HEK293 (cell line): ENCODE measurements around the gene PLA2G4B.
A peak's percentile ranks its signal among the peaks of the same experiment; 100 is the strongest.

Experiments
- CTCF ChIA-PET: fragments of 350-600 bp; formaldehyde crosslinking; extraction: SDS; loops from one replicate; lab custom pipeline; 2021; ENCODE audit warnings: antibody characterized with exemption; lab: Yijun Ruan, JAX
- POLR2A ChIA-PET: fragments of 300-600 bp; formaldehyde crosslinking; extraction: SDS; loops from one replicate; lab custom pipeline; 2020; ENCODE audit warnings: antibody characterized with exemption, inconsistent platforms; lab: Yijun Ruan, JAX
- H3K27ac ChIP-seq: fragments of 200-500 bp; sonication (Bioruptor generic); 2 replicates; pipeline ENCODE4 v1.5.1; 2014; ENCODE audit warnings: low read depth, low read length, control low read depth, inconsistent platforms; ENCODE audit errors: extremely low read depth
- H3K36me3 ChIP-seq, 2 experiments: fragments of 200-500 bp in 1 of 2; sonication (Bioruptor generic) in 1 of 2; 1 replicate in 1 of 2; 2 replicates in 1 of 2; pipeline ENCODE4 v1.5.1; 2014 to 2017; ENCODE audit warnings: inconsistent platforms in 2 of 2, low read length in 2 of 2; ENCODE audit not compliant: control insufficient read depth in 2 of 2, insufficient read depth in 1 of 2
- H3K4me1 ChIP-seq: fragments of 200-500 bp; sonication (Bioruptor generic); 2 replicates; pipeline ENCODE4 v1.5.1; 2014; ENCODE audit warnings: mild to moderate bottlenecking, low read length, inconsistent platforms; ENCODE audit not compliant: control insufficient read depth, insufficient read depth
- H3K4me3 ChIP-seq: 2 replicates; pipeline ENCODE4 v1.5.1; 2011; ENCODE audit warnings: low read depth, mild to moderate bottlenecking, control low read depth, low read length, moderate library complexity
- H3K9me3 ChIP-seq: fragments of 200-500 bp; sonication (Bioruptor generic); 2 replicates; pipeline ENCODE4 v1.5.1; 2014; ENCODE audit warnings: low read depth, low read length, inconsistent platforms; ENCODE audit not compliant: control insufficient read depth, insufficient read depth
- BCL11A ChIP-seq: fragments of 450-650 bp; formaldehyde crosslinking; IDR thresholded peaks from 2 replicates; pipeline ENCODE4 v1.5.1; 2016; ENCODE audit warnings: low read depth, missing biosample characterization, missing genetic modification characterization
- GLIS1 ChIP-seq: fragments of 450-650 bp; formaldehyde crosslinking; IDR thresholded peaks from 2 replicates; pipeline ENCODE4 v1.5.1; 2016; ENCODE audit warnings: missing biosample characterization, missing genetic modification characterization
- HIC1 ChIP-seq: fragments of 450-650 bp; formaldehyde crosslinking; IDR thresholded peaks from 2 replicates; pipeline ENCODE4 v1.5.1; 2016; ENCODE audit warnings: missing biosample characterization, missing genetic modification characterization
- PATZ1 ChIP-seq: fragments of 450-650 bp; formaldehyde crosslinking; IDR thresholded peaks from 2 replicates; pipeline ENCODE4 v1.5.1; 2016; ENCODE audit warnings: missing biosample characterization, missing genetic modification characterization
- ZBTB21 ChIP-seq: fragments of 450-650 bp; formaldehyde crosslinking; IDR thresholded peaks from 2 replicates; pipeline ENCODE4 v1.5.1; 2017; ENCODE audit warnings: missing biosample characterization, missing genetic modification characterization
- ZIC2 ChIP-seq: fragments of 450-650 bp; formaldehyde crosslinking; IDR thresholded peaks from 2 replicates; pipeline ENCODE4 v1.5.1; 2016; ENCODE audit warnings: missing biosample characterization, missing genetic modification characterization
- ZNF558 ChIP-seq: fragments of 450-650 bp; formaldehyde crosslinking; IDR thresholded peaks from 2 replicates; pipeline ENCODE4 v1.5.1; 2016; ENCODE audit warnings: missing biosample characterization, missing genetic modification characterization
- ZNF600 ChIP-seq: fragments of 450-650 bp; formaldehyde crosslinking; IDR thresholded peaks from 2 replicates; pipeline ENCODE4 v1.5.1; 2016; ENCODE audit warnings: missing biosample characterization, missing genetic modification characterization
- ZNF792 ChIP-seq: fragments of 450-650 bp; formaldehyde crosslinking; IDR thresholded peaks from 2 replicates; pipeline ENCODE4 v1.5.1; 2016; ENCODE audit warnings: missing biosample characterization, missing genetic modification characterization
- TF ChIP-seq, protein P1 (sequence below): fragments of 450-650 bp; formaldehyde crosslinking; IDR thresholded peaks from 2 replicates; pipeline ENCODE4 v1.5.1; 2017; ENCODE audit warnings: missing biosample characterization, missing genetic modification characterization

The PLA2G4B gene

DNA sequence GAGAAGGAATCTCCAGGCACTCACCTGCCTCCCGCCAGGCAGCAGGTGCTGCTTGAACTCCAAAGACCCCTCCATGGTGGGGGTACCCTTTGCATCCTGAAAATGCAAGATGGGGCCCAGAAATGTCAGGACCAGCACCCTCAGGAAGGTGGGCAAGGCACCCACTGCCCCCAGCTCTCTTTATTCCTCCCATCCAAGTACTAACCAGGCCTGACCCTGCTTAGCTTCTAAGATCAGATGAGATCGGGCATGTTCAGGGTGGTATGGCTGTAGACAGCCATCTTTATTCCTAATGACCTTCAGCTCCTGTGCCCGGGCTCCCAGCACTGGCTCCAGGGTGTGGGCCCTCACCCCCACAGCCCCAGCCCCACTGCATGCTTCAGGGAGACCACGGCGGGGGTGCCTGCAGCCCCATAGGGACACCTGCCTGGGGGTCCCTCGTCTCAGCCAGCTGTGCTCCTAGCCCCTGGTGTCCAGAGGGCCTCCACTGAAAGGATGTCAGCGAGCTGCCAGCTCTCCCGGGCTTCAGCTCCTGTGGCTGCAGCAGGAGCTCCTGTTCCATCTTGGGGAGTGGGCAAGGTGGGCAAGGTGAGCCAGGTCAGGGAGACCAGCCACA, 13.2 kb downstream of the PLA2G4B start:
- no peak overlapping the region for H3K4me3 ChIP-seq
- H3K36me3 ChIP-seq = peaks cover 0 to 15% of the 10 kb centered on the region in 2 experiments; a peak in 1 of 3 replicates
- POLR2A ChIA-PET = no interaction called here
- H3K4me1 ChIP-seq = no peaks in the 10 kb centered on the region
- CTCF ChIA-PET = no interaction called here
- no peaks in the 10 kb centered on the region for H3K9me3 ChIP-seq
- H3K27ac ChIP-seq = no peak overlapping the region
- TF ChIP-seq PATZ1 (0 out of 2 replicates have a peak, but pooled peaks have one; percentile 15), HIC1 (tag by site-specific recombination) (no peak), GLIS1 (tag by site-specific recombination) (peak; percentile 42)

DNA sequence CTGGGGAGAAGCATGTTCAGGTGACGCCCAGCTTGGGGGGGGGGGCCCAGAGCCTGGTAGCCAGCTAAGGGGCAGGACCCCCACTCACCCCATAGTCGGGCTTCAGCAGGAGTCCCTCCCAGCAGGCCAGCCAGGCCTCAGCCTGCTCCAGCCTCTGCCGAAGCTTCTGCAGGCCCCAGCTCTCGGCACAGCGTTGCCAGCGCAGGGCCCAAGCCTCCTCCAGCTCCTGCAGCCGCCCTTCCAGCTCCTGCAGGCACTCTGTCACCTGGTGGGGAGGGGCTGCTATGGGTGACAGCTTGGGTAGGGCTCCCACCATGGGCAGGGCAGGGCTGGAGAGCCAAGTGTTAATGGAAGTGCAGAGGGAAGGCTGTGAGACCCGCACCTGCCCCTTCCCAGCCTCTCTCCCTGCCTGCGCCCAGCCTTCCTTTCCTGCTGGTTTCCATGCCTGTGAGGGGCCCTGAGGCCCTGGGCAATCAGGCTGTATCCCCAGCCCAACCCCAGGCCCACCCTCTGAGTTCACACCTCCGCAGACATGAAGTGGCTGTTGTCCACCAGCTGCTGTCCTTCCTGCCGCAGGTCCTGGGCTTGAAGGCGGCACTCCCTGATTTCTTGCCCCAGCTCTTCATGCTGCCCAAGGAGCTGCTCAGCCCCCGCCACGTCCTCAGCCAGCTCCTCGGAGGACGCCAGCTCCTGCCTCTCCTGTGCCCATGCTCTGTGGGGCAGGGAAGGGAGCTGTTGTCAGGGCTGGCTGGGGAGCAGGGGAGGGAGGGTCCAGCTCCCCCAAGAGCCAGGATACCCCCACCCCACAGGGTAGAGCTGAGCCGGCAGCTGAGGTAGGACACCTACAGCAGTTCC, 14.3 kb downstream of the PLA2G4B start:
- POLR2A ChIA-PET = no interaction called here
- no peak overlapping the region for H3K4me3 ChIP-seq
- H3K36me3 ChIP-seq = peaks cover 0 to 7% of the 10 kb centered on the region in 2 experiments; a peak in 1 of 3 replicates
- H3K27ac ChIP-seq = no peak overlapping the region
- H3K9me3 ChIP-seq = no peaks in the 10 kb centered on the region
- H3K4me1 ChIP-seq = no peaks in the 10 kb centered on the region
- no peak for TF ChIP-seq ZNF558 (tag by site-specific recombination)
- TF ChIP-seq ZNF600 = peak; percentile 42; the same call in 1 of the 2 replicates
- CTCF ChIA-PET = no interaction called here

DNA sequence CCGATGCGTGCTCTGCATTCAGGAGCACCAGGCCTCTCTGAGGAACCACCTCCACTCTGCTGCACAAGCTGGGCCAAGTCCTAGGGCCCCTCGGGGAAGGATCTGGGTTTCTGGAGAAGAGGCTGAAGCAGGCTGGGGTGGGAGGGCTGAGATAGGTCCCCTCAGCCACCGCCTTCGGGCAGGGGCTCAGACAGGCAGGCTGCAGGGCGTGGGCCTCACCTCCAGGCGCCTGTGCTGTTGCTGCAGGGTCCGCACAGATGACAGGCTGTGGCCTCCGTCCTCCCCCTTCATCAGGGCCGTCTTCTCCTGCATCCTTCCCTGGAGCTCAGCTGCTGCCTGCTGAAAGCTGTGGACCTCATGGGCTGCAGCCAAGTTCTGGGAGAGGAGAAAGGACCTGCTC, 15.2 kb downstream of the PLA2G4B start:
- H3K4me3 ChIP-seq = no peak overlapping the region
- CTCF ChIA-PET = interaction anchor here (0.6 kb wide), 1 partner anchor 539 kb away, joined by 3 read pairs; no protein-coding TSS in a partner anchor
- peaks cover 0 to 1% of the 10 kb centered on the region in 2 experiments; a peak in 1 of 3 replicates for H3K36me3 ChIP-seq
- no peaks in the 10 kb centered on the region for H3K4me1 ChIP-seq
- POLR2A ChIA-PET = no interaction called here
- H3K27ac ChIP-seq = no peak overlapping the region
- TF ChIP-seq ZIC2 (tag by site-specific recombination) = 0 out of 2 replicates have a peak, but pooled peaks have one; percentile 1
- no peak for TF ChIP-seq ZNF792 (tag by site-specific recombination)
- no peak for TF ChIP-seq ZBTB21 (tag by site-specific recombination)
- no peak for TF ChIP-seq BCL11A (tag by site-specific recombination)
- TF ChIP-seq, protein P1, sequence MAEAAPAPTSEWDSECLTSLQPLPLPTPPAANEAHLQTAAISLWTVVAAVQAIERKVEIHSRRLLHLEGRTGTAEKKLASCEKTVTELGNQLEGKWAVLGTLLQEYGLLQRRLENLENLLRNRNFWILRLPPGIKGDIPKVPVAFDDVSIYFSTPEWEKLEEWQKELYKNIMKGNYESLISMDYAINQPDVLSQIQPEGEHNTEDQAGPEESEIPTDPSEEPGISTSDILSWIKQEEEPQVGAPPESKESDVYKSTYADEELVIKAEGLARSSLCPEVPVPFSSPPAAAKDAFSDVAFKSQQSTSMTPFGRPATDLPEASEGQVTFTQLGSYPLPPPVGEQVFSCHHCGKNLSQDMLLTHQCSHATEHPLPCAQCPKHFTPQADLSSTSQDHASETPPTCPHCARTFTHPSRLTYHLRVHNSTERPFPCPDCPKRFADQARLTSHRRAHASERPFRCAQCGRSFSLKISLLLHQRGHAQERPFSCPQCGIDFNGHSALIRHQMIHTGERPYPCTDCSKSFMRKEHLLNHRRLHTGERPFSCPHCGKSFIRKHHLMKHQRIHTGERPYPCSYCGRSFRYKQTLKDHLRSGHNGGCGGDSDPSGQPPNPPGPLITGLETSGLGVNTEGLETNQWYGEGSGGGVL (tag by site-specific recombination) = no peak
- no peaks in the 10 kb centered on the region for H3K9me3 ChIP-seq
